SK-N-SH (cell line): Measurements from ENCODE around the gene IGSF23. TPM values are rescaled to one million over a fixed set of nuclear protein-coding genes. Genes with fewer than 3 reads are reported as not detected.

Experiments used
- CTCF ChIA-PET: fragments of 300-600, 350-600 bp; formaldehyde crosslinking; extraction: SDS; loops from one replicate; lab custom pipeline; 2021; lab: Yijun Ruan, JAX
- POLR2A ChIA-PET: fragments of 350-600 bp; sonication (Branson Sonifier 250); formaldehyde crosslinking; extraction: SDS; loops from one replicate; lab custom pipeline; 2020; ENCODE audit warnings: antibody characterized with exemption, inconsistent platforms; lab: Yijun Ruan, JAX
- DNase-seq: peaks from one replicate; pipeline ENCODE4 v3.0.0; 2012
- H2AFZ ChIP-seq: fragments of 200-600 bp; sonication (generic); 2 replicates; pipeline ENCODE4 v1.8.1; 2016; ENCODE audit warnings: antibody characterized with exemption, mild to moderate bottlenecking, low read depth
- H3F3A ChIP-seq: fragments of 200-600 bp; sonication (generic); replicated peaks from 2 replicates; pipeline ENCODE3; 2016; ENCODE audit warnings: antibody characterized with exemption, mild to moderate bottlenecking; ENCODE audit not compliant: insufficient read depth
- H3K27ac ChIP-seq, 2 experiments: fragments of 200-500 bp in 1 of 2; fragments of 200-600 bp in 1 of 2; sonication (Bioruptor generic) in 1 of 2; sonication (generic), shearing (Covaris generic) in 1 of 2; 2 replicates each; pipeline versions ENCODE4 v1.5.1 to v1.6.1; 2014 to 2016; ENCODE audit warnings: low read depth in 2 of 2, inconsistent platforms in 1 of 2, low read length in 1 of 2, mild to moderate bottlenecking in 1 of 2, mixed read lengths in 1 of 2
- H3K27me3 ChIP-seq: fragments of 200-600 bp; sonication (generic), shearing (Covaris generic); 2 replicates; pipeline ENCODE4 v1.6.1; 2016; ENCODE audit warnings: mixed run types; ENCODE audit not compliant: insufficient read depth
- H3K36me3 ChIP-seq, 2 experiments: fragments of 200-500 bp in 1 of 2; fragments of 200-600 bp in 1 of 2; sonication (Bioruptor generic) in 1 of 2; sonication (generic) in 1 of 2; replicated peaks in 1 of 2; 2 replicates each; pipeline versions ENCODE3 to v1.5.1; 2014 to 2016; ENCODE audit warnings: low read length in 1 of 2, mild to moderate bottlenecking in 1 of 2; ENCODE audit not compliant: insufficient read depth in 2 of 2, control insufficient read depth in 1 of 2
- H3K4me1 ChIP-seq, 2 experiments: fragments of 200-500 bp in 1 of 2; fragments of 200-600 bp in 1 of 2; sonication (Bioruptor generic) in 1 of 2; sonication (generic), shearing (Covaris generic) in 1 of 2; 2 replicates each; pipeline versions ENCODE4 v1.5.1 to v1.6.1; 2014 to 2016; ENCODE audit warnings: low read depth in 1 of 2, low read length in 1 of 2, mixed run types in 1 of 2; ENCODE audit not compliant: insufficient read depth in 2 of 2, control insufficient read depth in 1 of 2
- H3K4me2 ChIP-seq: fragments of 200-600 bp; sonication (generic), shearing (Covaris generic); 2 replicates; pipeline ENCODE4 v1.6.1; 2017; ENCODE audit warnings: mixed run types
- H3K4me3 ChIP-seq, 2 experiments: fragments of 200-500 bp in 1 of 2; fragments of 200-600 bp in 1 of 2; sonication (Bioruptor generic) in 1 of 2; sonication (generic), shearing (Covaris generic) in 1 of 2; 2 replicates each; pipeline versions ENCODE4 v1.5.1 to v1.8.1; 2014 to 2016; ENCODE audit warnings: low read depth in 2 of 2, inconsistent platforms in 1 of 2, low read length in 1 of 2, mild to moderate bottlenecking in 1 of 2, mixed read lengths in 1 of 2, moderate library complexity in 1 of 2
- H3K79me2 ChIP-seq: fragments of 200-600 bp; sonication (generic); 2 replicates; pipeline ENCODE4 v1.8.1; 2017; ENCODE audit warnings: mild to moderate bottlenecking; ENCODE audit not compliant: insufficient read depth
- H3K9ac ChIP-seq: fragments of 200-600 bp; sonication (generic); 2 replicates; pipeline ENCODE4 v1.6.1; 2017; ENCODE audit warnings: mixed run types
- H3K9me2 ChIP-seq: fragments of 200-600 bp; sonication (generic); 2 replicates; pipeline ENCODE4 v1.6.1; 2017; ENCODE audit warnings: mixed run types
- H3K9me3 ChIP-seq: fragments of 200-600 bp; sonication (generic); 2 replicates; pipeline ENCODE4 v1.6.1; 2017; ENCODE audit warnings: mixed run types, mild to moderate bottlenecking, moderate library complexity
- H4K20me1 ChIP-seq: fragments of 200-600 bp; sonication (generic); 2 replicates; pipeline ENCODE4 v1.6.1; 2017; ENCODE audit warnings: mild to moderate bottlenecking, mixed run types; ENCODE audit not compliant: insufficient read depth
- ELF1 ChIP-seq: IDR thresholded peaks from 2 replicates; pipeline ENCODE4 v1.4.0; 2012
- FOSL2 ChIP-seq: IDR thresholded peaks from 2 replicates; pipeline ENCODE4 v1.4.0; 2012; ENCODE audit warnings: low read depth, mild to moderate bottlenecking, moderate library complexity, borderline replicate concordance
- GABPA ChIP-seq: IDR thresholded peaks from 2 replicates; pipeline ENCODE4 v1.4.0; 2012; ENCODE audit warnings: low read depth, mild to moderate bottlenecking
- GATA2 ChIP-seq: sonication (generic); formaldehyde crosslinking; IDR thresholded peaks from 2 replicates; pipeline ENCODE4 v1.5.0; 2020; ENCODE audit warnings: mild to moderate bottlenecking, missing genetic modification reagents
- MEF2A ChIP-seq: IDR thresholded peaks from 2 replicates; pipeline ENCODE4 v1.4.0; 2012; ENCODE audit warnings: low read depth, borderline replicate concordance
- MXI1 ChIP-seq: IDR thresholded peaks from 2 replicates; pipeline ENCODE4 v1.6.1; 2012; ENCODE audit warnings: mild to moderate bottlenecking, low read depth, low read length, improper control_type of control experiment
- NFIC ChIP-seq: IDR thresholded peaks from 2 replicates; pipeline ENCODE4 v1.4.0; 2012; ENCODE audit warnings: borderline replicate concordance
- NRF1 ChIP-seq: IDR thresholded peaks from 2 replicates; pipeline ENCODE4 v1.6.1; 2012; ENCODE audit warnings: low read depth, mild to moderate bottlenecking, low read length
- POLR2AphosphoS5 ChIP-seq: IDR thresholded peaks from 2 replicates; pipeline ENCODE4 v1.6.1; 2012; ENCODE audit warnings: low read depth, low read length
- RAD21 ChIP-seq: IDR thresholded peaks from 2 replicates; pipeline ENCODE4 v1.6.1; 2012; ENCODE audit warnings: mild to moderate bottlenecking, low read length
- RCOR1 ChIP-seq: fragments of 150-350 bp; IDR thresholded peaks from 2 replicates; pipeline ENCODE4 v1.6.1; 2017; ENCODE audit warnings: antibody characterized with exemption, low read length
- RFX5 ChIP-seq: IDR thresholded peaks from 2 replicates; pipeline ENCODE4 v1.6.1; 2012; ENCODE audit warnings: mild to moderate bottlenecking, improper control_type of control experiment, low read length
- RXRA ChIP-seq: IDR thresholded peaks from 2 replicates; pipeline ENCODE4 v1.4.0; 2012; ENCODE audit warnings: low read depth, mild to moderate bottlenecking, borderline replicate concordance
- TAF1 ChIP-seq: IDR thresholded peaks from 2 replicates; pipeline ENCODE4 v1.6.1; 2012; ENCODE audit warnings: low read depth, mild to moderate bottlenecking, low read length, moderate library complexity, borderline replicate concordance
- WGBS: methylation state at CpG from one replicate; pipeline ENCODE4 v1.1.6; 2017; ENCODE audit warnings: low lambda C conversion rate; 5-methylcytosine and 5-hydroxymethylcytosine counted together
- polyA plus RNA-seq, 3 experiments: library from polyadenylated mRNA; depleted of rRNA; stranded (reverse); fragments of >200 nt; gene quantifications; 2 replicates each; pipeline ENCODE4 v1.2.3, GENCODE V29; 2012
- TF ChIP-seq, protein P1 (sequence below): IDR thresholded peaks from 2 replicates; pipeline ENCODE4 v1.4.0; 2012; ENCODE audit warnings: low read depth, borderline replicate concordance
- TF ChIP-seq, protein P2 (sequence below): IDR thresholded peaks from 2 replicates; pipeline ENCODE4 v1.4.0; 2012; ENCODE audit warnings: low read depth
- TF ChIP-seq, protein P3 (sequence below): IDR thresholded peaks from 2 replicates; pipeline ENCODE4; 2012
- TF ChIP-seq, protein P4 (sequence below): fragments of 200-600 bp; sonication (generic); IDR thresholded peaks from 2 replicates; pipeline ENCODE4 v1.6.1; 2017; ENCODE audit warnings: antibody characterized with exemption, mild to moderate bottlenecking, moderate library complexity

IGSF23 gene
- polyA plus RNA-seq, 1 of the 3 experiments (the other 2 are of a cell fraction): 0.08 TPM

DNA sequence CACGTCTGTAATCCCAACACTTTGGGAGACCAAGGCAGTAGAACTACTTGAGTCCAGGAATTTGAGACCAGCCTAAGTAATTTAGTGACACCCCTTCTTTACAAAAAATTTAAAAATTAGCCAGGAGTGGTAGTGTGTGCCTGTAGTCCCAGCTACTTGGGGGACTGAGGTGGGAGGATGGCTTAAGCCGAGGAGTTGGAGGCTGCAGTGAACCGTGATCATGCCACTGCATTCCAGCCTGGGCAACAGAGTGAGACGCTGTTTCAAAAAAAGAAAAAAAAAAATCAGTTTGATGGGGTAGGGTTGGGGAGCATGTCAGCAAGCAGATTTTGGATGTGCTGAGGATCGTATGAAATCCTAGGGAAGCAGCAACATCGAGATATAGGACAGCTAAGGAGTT lies 62.2 kb downstream of the IGSF23 start:
- H3K9me3 ChIP-seq: no peaks in the 10 kb centered on the region
- no peaks in the 10 kb centered on the region for H3K9me2 ChIP-seq
- no peak overlapping the region for H3K4me2 ChIP-seq
- DNase-seq: no peak
- H3K79me2 ChIP-seq: no peaks in the 10 kb centered on the region; the same call in 1 of the 2 replicates
- H4K20me1 ChIP-seq: no peaks in the 10 kb centered on the region
- H3K4me3 ChIP-seq: no peak overlapping the region
- CTCF ChIA-PET: interaction anchor here (1.0 to 3.8 kb wide), 4 partner anchors 13 to 104 kb away, joined by 5 to 19 read pairs (median 10); no protein-coding TSS in a partner anchor
- H3K4me1 ChIP-seq: no peaks in the 10 kb centered on the region
- TF ChIP-seq, protein P1, sequence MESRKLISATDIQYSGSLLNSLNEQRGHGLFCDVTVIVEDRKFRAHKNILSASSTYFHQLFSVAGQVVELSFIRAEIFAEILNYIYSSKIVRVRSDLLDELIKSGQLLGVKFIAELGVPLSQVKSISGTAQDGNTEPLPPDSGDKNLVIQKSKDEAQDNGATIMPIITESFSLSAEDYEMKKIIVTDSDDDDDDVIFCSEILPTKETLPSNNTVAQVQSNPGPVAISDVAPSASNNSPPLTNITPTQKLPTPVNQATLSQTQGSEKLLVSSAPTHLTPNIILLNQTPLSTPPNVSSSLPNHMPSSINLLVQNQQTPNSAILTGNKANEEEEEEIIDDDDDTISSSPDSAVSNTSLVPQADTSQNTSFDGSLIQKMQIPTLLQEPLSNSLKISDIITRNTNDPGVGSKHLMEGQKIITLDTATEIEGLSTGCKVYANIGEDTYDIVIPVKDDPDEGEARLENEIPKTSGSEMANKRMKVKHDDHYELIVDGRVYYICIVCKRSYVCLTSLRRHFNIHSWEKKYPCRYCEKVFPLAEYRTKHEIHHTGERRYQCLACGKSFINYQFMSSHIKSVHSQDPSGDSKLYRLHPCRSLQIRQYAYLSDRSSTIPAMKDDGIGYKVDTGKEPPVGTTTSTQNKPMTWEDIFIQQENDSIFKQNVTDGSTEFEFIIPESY: no peak
- TF ChIP-seq, protein P2, sequence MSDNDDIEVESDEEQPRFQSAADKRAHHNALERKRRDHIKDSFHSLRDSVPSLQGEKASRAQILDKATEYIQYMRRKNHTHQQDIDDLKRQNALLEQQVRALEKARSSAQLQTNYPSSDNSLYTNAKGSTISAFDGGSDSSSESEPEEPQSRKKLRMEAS: no peak
- no peak for TF ChIP-seq RXRA
- TF ChIP-seq RAD21: no peak
- TF ChIP-seq GABPA: no peak
- TF ChIP-seq NFIC: no peak
- TF ChIP-seq, protein P3, sequence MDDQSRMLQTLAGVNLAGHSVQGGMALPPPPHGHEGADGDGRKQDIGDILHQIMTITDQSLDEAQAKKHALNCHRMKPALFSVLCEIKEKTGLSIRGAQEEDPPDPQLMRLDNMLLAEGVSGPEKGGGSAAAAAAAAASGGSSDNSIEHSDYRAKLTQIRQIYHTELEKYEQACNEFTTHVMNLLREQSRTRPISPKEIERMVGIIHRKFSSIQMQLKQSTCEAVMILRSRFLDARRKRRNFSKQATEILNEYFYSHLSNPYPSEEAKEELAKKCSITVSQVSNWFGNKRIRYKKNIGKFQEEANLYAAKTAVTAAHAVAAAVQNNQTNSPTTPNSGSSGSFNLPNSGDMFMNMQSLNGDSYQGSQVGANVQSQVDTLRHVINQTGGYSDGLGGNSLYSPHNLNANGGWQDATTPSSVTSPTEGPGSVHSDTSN: no peak
- TF ChIP-seq TAF1: no peak
- TF ChIP-seq MXI1: no peak
- no peak for TF ChIP-seq MEF2A
- TF ChIP-seq POLR2AphosphoS5: no peak
- TF ChIP-seq NRF1: no peak
- TF ChIP-seq GATA2: no peak
- H3K27me3 ChIP-seq: no peaks in the 10 kb centered on the region
- no peak overlapping the region for H3K9ac ChIP-seq
- WGBS: 85% methylated on average over 6 of the region's 6 CpGs
- no peak overlapping the region for H2AFZ ChIP-seq
- H3K27ac ChIP-seq: no peak overlapping the region
- peaks cover 25% of the 10 kb centered on the region for H3F3A ChIP-seq
- POLR2A ChIA-PET: no interaction called here
- no peaks in the 10 kb centered on the region for H3K36me3 ChIP-seq

DNA sequence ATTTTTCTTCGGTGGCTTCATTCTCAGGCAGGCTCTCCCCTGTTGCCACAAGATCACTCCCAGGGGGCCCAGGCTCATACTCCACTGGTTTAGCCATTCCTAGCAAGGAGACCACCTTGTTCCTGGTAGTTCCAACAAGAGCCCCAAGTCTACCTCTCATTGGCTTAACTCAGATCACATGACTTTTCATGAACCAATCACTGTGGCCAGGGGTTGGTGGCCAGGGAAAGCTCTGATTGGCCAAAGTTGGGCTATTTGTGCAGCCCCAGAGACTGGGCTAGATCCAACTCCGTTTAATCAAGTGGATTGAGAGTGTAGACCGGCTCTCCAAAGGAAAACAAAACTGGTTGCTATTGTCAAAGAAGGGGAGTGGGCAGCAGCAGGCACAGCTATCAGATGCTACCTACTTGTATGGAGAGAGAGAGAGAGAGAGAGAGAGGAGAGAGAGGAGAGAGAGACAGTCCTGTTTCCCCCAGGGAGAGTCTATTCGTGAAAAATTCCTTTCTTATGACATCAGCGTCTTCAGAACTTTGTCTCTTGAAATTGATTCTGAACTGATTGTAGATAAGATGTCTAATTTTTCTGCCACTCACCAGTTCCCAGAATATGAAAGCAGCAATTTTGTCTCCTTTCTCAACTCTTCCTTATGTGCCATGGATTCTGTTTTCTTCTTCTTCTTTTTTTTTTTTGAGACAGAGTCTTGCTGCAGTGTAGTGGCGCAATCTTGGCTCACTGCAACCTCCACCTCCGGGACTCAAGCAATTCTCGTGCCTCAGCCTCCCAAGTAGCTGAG lies 63.9 kb downstream of the IGSF23 start:
- ChIA-PET POLR2A (no interaction called here), CTCF (interaction anchor here (1.0 to 1.7 kb wide), 4 partner anchors 12 to 107 kb away, joined by 3 to 7 read pairs (median 6); no protein-coding TSS in a partner anchor)
- Histone ChIP-seq H3K79me2 (no peaks in the 10 kb centered on the region), H3K4me2 (peak overlapping the region; percentile 51), H3K9ac (peak overlapping the region; percentile 39; the same call in 1 of the 2 replicates), H3K4me1 (no peaks in the 10 kb centered on the region), H2AFZ (peak overlapping the region; percentile 74), H3K27me3 (no peaks in the 10 kb centered on the region), H3K27ac (peak overlapping the region in 1 of 2 experiments; percentile 87; a peak in 2 of 4 replicates), H3F3A (peaks cover 28% of the 10 kb centered on the region), H4K20me1 (no peaks in the 10 kb centered on the region), H3K36me3 (no peaks in the 10 kb centered on the region), H3K4me3 (no peak overlapping the region), H3K9me2 (no peaks in the 10 kb centered on the region), H3K9me3 (no peaks in the 10 kb centered on the region)
- peak; percentile 53 for DNase-seq
- WGBS: 27% methylated on average over 8 of the region's 8 CpGs
- TF ChIP-seq RCOR1: no peak
- peak; percentile 24; the same call in 1 of the 2 replicates for TF ChIP-seq RFX5
- TF ChIP-seq ELF1: no peak
- TF ChIP-seq, protein P1: no peak
- TF ChIP-seq, protein P3: peak; percentile 67
- TF ChIP-seq, protein P4, sequence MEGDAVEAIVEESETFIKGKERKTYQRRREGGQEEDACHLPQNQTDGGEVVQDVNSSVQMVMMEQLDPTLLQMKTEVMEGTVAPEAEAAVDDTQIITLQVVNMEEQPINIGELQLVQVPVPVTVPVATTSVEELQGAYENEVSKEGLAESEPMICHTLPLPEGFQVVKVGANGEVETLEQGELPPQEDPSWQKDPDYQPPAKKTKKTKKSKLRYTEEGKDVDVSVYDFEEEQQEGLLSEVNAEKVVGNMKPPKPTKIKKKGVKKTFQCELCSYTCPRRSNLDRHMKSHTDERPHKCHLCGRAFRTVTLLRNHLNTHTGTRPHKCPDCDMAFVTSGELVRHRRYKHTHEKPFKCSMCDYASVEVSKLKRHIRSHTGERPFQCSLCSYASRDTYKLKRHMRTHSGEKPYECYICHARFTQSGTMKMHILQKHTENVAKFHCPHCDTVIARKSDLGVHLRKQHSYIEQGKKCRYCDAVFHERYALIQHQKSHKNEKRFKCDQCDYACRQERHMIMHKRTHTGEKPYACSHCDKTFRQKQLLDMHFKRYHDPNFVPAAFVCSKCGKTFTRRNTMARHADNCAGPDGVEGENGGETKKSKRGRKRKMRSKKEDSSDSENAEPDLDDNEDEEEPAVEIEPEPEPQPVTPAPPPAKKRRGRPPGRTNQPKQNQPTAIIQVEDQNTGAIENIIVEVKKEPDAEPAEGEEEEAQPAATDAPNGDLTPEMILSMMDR: 0 out of 2 replicates have a peak, but pooled peaks have one; percentile 12
- peak; percentile 56; the same call in 1 of the 2 replicates for TF ChIP-seq FOSL2
- TF ChIP-seq MXI1: no peak
- TF ChIP-seq, protein P2: no peak
